Measurements from ENCODE around the gene CXCR6.
"Not testable (repeated sequence)": the region's sequence is repeated elsewhere in the genome, so short reads cannot be mapped to it uniquely, and the experiment has no call there.

CXCR6 gene

DNA sequence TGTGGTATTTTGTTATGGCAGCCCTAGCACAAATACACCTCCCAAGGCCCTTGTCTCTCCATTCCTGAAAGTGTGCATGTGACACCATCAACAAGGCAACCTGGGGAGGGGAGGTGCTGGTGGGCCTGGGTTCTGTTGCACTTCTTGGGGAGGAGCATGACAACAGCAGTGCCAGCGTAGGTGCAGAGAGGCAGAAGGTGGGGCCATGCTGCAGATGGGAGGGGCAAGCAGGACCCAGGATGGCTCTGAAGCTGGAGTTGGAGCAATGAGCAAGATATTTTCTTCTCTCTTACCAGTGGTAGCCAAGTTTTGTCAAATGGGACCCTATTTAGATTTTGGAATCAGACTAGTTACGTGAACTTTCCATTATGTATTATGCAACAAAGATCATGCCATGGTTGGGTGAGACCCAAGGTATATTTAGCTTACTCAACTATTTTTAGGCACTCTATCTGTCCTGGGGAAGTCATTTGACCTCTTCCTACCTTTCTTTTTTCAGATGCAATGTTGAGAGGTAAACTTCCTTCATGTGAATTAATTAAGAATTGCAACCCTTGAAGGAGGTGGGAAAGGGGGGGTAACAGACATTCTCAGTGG is 49.0 kb downstream of the CXCR6 start:
- no peak for DNase-seq

DNA sequence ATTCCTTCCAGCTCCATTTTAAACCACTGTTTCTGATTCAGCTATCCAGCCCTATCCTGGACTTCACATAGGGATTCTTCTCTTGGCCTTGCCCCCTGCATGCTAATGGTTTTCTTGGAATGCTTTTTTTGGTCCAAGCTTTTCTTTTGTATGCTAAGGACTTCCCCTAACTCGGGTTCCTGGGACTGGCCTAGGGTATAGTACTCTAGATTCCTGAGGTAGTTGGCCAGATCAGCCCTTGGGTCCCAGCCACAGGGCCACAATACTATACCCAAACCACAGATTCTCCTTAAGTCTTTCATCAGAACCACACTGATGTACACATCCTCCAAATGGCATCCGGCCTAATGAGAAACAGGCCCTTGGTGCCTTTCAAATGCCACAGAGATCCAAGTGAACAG is 49.6 kb downstream of the CXCR6 start:
- DNase-seq = no peak

DNA sequence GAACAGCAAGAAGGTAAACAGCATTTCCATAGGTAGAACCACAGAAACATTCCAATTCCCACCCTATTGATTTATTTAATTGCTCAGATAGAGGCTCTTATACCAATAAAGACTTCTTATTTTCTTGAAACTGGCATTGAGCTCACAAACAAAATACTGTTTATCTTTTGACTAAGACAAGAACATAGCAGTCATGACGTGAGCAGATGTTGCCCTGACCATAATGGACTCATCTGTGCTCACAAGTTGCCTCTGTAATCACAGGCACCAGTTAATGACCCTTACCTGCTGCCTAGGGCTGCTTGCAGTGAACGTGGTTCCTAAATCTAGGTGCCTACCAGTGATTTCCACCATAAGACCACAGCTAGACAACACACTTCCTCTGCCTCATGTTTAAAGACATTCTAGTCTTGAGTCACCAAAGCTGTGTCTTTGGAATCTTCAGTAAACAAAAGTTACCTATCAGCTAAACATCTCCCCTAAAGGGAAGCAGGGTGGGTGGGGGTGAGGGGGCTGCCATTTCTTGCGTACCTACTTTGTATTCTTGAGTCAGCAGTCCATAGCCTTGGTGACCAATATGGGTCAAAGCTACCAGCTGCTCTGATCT is 50.3 kb downstream of the CXCR6 start:
- no peak for DNase-seq

DNA sequence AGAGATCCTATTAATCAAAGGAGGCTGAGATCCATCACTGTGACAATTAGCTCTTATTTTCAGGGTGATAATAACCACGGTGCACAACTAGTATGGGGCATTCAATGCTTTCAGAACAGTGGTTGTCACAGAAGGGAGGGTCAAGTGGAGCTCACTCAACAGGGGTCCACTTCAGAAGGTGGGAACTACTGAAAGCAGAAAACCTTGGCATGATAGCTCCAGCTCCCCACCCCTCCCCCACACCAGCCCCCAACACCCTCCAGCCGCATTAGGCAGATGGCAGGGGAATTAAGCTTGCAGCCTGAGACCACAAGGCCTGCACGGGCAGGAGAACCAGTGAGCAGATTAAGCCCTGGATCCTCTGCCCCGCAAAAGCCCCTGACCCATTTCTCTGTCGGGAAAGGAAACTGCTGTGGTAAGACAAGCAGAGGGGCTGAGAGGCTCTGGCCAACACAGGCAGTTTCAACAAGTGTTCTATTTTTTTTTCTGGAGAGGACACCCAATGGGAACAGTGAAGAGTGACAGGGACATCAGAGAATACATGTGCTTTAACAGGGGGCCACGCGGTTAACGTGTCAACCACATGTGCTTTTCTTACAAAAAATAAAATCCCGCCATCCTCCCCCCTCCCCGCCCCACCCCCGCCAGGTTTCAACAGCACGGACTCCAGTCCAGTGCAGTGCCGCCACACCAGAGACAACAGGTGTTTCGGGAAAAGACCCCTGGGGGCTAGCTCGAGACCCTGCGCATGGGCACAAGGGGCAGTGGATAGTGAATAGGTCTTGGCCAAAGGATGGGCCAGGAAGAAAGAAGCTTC is 51.4 kb downstream of the CXCR6 start:
- peak; percentile 18 for DNase-seq

DNA sequence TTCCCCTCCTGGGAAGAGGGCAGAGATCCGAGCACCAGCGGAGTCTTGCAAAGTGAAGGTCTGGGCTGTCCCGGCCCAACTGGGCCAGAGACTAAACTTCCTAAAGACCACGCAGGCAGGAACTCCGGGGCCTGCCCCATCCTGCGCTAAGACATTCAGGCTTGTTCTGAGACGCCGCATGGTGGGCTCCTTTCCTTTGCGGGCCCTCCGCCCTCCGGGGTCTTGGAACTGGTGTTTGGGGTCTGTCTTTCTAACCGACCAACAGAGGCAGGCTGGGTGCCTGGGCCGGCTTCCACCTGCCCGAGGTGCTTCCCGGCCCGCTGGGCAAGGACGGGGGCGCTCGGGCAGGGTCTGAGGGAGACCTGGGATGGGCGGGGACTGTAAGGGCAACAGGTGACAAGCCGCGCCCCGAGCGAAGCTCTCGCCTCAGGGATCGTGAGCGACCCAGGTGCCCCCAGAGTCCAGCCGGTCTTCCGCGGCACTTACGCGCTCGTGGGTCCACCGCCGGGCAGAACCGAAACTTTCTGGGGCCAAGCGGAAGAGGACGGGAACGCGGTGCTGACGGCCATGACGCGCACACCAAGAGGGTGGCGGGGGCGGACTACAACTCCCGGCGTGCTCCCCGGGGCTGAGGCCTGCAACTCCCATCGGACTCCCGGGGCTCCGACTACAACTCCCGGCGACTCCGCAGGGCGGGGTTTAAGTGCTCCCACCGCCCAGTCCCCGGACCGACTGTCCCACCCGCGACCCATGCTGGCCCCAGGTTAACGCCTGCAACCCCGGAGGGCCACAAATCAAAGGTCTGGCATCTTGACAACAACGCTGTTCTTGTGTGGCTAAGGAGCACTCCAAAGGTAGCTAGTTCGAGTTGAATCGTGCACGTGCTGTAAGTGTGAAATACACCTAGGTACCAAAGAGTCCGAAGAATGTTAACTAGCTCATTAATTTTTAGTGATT is 52.2 kb downstream of the CXCR6 start, which contains the start of gene FYCO1:
TSS of gene FYCO1 (minus strand) at position 589 of the 957 bp plus-strand sequence. CDS start 10,914 bp downstream, outside the sequence.
- DNase-seq = peak; percentile 73

DNA sequence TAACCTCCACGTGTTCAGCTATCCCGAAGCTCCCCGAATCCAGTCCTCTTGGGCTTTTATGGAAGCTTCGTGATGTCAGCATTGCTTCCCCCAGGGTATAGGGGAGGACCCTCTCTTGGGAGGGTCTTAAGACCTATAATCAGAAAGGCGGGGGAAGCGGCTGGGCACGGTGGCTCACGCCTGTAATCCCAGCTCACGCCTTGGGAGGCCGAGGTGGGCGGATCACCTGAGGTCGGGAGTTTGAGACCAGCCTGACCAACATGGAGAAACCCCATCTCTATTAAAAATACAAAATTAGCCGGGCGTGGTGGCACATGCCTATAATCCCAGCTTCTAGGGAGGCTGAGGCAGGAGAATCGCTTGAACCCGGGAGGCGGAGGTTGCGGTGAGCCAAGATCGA is 54.2 kb downstream of the CXCR6 start:
- DNase-seq = not testable (repeated sequence)

DNA sequence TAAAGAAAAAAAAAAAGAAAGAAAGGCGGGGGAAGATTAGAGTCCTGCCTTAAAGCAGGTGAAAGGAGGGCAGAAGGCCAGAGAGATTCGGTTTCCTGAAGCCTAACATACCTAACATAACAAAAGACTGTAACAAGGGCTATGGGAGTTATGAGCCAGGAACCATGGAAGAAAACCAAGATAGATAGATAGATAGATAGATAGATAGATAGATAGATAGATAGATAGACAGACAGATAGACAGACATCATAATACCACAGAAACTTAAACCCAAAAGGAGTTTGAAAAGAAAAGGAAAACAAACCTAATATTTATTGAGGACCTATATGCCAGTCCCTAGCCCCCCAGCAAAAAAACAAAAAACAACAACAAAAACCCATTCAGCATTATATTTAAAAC is 54.7 kb downstream of the CXCR6 start:
- DNase-seq = no peak

All from NCI-H1092 treated with DMSO at 0.1 percent for 48 hours (cell line).